Measurements from ENCODE around the gene DCUN1D3. TPM values are rescaled to one million over a fixed set of nuclear protein-coding genes. Genes with fewer than 3 reads are reported as not detected.
"Not testable (repeated sequence)": the region's sequence is repeated elsewhere in the genome, so short reads cannot be mapped to it uniquely, and the experiment has no call there.

DCUN1D3 gene, protein sequence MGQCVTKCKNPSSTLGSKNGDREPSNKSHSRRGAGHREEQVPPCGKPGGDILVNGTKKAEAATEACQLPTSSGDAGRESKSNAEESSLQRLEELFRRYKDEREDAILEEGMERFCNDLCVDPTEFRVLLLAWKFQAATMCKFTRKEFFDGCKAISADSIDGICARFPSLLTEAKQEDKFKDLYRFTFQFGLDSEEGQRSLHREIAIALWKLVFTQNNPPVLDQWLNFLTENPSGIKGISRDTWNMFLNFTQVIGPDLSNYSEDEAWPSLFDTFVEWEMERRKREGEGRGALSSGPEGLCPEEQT
- 5.3 and 5.7 TPM in 2 replicates for total RNA-seq (2014; rRNA removed; shearing (Covaris generic))

GRCh38 chr16:20900299-20901067 lies at the start of gene DCUN1D3, which contains the start of gene LYRM1:
Gene DCUN1D3 (minus strand): TSS chr16:20900358. CDS start chr16:20862538, 37,820 bp downstream.
Gene LYRM1 (plus strand): TSS chr16:20900771. CDS start chr16:20915556, 14,785 bp downstream.
- DNase-seq (ENCODE audit: low read depth) = peak; percentile 98

- DNase-seq (ENCODE audit: low read depth) = no peak
These were observed 49.5 kb upstream of the DCUN1D3 start for GRCh38 chr16:20949660-20950059.

GRCh38 chr16:20948444-20948843 lies 48.3 kb upstream of the DCUN1D3 start:
- no peak for DNase-seq (ENCODE audit: low read depth)

DNA sequence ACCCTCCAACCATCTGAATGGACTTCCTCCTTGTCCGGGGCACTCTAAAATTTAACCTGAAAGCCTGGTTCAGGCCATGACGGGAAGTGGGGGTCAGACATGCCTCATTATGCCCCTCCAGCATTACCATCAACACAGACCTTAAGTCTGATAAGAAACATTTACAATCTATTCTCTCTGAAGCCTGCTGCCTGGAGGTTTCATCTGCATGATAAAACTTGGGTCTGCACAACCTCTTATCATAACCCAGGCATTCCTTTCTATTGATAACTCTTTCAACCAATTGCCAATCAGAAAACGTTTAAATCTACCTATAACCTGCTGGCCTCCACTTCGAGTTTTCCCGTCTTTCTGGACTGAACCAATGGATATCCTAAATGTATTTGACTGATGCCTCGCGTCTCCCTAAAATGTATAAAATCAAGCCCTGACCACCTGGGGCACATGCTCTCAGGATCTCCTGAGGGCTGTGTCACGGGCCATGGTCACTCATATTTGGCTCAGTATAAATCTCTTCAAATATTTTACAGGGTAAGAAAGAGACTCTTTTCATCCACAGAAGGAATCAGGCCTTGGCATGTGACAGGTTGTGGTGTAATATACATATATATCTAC lies 46.0 kb upstream of the DCUN1D3 start:
- DNase-seq (ENCODE audit: low read depth) = no peak

- not testable (repeated sequence) for DNase-seq (ENCODE audit: low read depth)
These were observed 45.4 kb upstream of the DCUN1D3 start for GRCh38 chr16:20945575-20945875.

- peak; percentile 64 for DNase-seq (ENCODE audit: low read depth)
These were observed 44.9 kb upstream of the DCUN1D3 start for GRCh38 chr16:20944861-20945574.

DNA sequence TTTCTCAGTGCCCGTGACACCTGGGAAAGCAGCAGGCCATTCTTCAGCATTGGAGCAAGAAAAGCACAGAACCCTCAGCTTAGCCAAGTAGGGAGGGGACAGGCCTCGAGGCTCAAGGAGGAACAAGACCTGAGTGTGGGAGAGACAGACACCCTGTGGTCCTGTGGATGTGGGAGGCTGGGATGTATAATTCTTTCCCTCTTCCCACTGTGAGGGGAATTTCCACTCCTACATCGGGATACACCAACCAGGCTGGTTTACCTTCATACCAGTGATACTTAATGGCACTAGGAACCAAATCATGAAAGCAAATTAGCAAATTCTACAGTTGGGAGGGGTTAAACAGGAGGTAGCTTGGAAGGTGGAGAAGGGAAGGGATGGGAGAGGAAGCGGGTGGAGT lies 42.1 kb upstream of the DCUN1D3 start:
- DNase-seq (ENCODE audit: low read depth) = no peak

DNA sequence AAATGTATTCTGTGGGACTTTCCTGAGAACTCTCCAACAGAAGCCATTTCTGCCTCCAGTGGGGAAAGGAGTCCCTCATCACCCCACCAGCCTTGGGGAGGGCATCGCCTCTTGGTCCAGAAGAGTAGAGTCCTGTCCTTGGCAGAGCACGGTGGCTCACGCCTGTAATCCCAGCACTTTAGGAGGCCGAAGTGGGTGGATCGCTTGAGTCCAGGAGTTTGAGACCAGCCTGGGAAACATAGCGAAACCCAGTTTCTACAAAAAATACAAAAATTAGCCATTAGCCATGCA lies 41.4 kb upstream of the DCUN1D3 start:
- no peak for DNase-seq (ENCODE audit: low read depth)

DNA sequence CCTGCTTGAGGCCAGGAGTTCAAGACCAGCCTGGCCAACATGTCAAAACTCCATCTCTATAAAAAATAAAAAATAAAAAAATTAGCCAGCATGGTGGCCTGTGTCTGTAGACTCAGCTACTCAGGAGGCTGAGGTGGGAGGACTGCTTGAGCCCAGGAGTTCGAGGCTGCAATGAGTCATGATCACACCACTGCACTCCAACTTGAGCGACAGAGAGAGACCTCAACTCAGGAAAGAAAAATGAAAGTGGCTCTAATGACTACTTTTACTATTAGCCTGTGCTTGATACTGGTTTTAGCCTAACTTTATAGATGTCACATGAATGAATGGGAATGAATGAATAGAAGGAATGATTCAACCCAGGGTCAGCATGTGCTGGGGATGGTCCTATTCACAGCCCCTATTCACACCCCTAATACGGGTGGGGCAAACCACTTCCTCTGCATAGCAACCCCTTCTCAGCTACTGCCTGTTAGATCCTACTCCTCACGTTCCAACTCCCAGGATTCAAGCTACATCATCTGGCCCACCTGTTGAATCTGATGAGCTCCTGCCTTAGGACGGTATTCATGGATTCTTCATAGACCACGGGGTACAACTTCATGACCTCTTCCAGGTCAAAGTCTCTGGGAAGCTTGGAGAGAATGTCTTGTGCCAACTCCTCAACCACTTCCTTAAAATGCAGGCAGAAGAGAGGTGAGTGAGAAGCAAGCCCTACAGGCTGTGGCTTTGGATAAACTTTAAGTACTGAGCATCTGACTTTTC lies 40.9 kb upstream of the DCUN1D3 start:
- no peak for DNase-seq (ENCODE audit: low read depth)

DNA sequence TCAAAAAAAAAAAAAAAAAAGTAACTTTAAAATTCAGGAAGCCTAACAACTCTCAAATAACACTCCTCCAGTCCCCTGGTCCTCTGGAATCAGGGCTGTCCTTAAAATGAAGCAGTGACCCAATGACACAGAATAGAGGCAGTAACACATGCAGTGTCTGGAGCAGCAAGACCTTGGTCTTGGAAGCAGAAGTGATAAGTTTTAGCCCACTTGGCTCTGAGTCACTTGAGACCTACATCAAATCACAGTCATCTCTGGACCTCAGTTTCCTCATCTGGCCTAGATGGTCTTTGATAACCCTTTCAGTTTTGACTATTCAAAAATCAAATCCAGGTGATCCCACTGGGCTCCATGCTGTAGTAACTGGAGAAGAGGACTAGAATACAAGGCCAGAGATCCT lies 39.5 kb upstream of the DCUN1D3 start:
- DNase-seq (ENCODE audit: low read depth) = no peak

DNA sequence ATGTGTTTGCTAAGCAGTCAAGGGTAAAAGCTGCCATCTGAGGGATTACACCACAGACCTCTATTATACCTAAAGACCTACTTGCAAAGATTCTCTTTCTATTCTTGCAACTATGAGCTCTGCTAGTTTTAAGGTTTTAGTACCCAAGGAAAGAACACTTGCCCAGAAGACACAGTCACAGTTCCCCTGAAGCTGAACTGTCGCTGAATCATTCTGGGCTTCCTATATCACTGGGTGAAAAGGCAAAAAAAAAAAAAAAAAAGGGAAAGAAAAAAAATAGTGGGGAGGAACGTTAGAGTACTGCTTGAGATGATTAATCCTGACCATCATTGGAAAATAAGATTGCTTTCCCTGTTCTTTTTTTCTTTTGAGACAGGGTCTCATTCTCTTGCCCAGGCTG lies 38.3 kb upstream of the DCUN1D3 start:
- DNase-seq (ENCODE audit: low read depth) = peak; percentile 49

DNA sequence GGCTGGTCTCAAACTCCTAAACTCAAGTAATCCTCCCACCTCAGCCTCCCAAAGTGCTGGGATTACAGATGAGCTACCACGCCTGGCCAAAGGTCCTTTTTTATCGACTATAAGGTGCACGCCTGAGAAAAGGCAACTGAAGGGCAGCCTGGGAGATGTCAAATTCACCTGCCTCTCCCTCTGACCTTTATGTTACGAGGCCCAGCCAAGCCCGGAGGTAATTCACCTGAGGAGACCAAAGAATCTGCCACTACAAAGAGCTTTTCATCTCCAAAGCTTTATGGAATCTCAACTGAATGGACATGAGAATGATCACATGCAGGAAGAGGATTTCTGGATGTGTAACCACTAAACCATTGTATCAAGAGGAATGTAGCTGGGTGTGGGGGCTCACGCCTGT lies 37.6 kb upstream of the DCUN1D3 start:
- no peak for DNase-seq (ENCODE audit: low read depth)

DNA sequence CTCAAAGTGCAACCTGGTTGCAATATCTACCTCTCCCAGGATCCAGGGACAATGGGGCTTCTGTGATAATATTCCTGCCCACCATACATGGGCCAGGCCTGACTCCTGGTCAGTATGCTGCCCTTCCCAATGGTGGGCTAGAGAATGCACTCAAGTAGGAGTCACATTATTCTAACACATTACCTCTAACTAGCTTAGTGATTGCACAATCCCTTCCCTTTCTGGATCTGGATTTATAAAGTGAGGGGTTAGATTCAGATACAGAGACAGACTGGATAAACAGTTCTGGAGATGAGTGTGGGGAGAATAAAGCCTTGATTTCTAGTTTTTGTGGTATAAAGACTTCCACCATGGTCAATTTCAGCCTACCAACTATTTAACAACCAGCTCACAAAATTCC lies 33.4 kb upstream of the DCUN1D3 start:
- no peak for DNase-seq (ENCODE audit: low read depth)

DNA sequence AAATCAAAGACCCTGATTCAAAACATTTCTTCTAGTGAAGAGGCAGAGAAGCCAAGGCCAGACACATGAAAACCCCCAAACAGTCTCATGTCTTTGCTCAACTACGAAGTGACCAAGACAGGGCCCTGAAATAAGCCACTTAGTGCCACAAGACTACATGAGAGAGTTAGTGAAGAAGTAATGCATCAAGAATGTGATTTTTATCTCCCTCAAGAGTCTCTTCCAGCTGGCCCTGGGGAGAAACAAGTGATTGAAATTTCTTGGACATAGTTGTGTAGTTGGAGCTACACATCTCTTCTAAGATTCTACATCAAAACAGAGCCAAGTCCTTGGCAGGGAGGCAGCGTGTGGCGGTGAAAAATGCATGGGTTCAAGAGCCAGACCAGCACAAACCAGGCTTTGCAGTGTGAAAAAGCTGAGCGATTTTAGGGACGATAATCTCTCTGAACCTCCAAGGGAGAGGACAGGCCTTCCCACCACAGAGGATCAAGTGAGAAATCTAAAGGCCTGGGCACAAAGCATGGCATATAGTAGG lies 31.0 kb upstream of the DCUN1D3 start:
- no peak for DNase-seq (ENCODE audit: low read depth)

- DNase-seq (ENCODE audit: low read depth) = no peak
These were observed 30.2 kb upstream of the DCUN1D3 start for GRCh38 chr16:20930365-20930690.

DNA sequence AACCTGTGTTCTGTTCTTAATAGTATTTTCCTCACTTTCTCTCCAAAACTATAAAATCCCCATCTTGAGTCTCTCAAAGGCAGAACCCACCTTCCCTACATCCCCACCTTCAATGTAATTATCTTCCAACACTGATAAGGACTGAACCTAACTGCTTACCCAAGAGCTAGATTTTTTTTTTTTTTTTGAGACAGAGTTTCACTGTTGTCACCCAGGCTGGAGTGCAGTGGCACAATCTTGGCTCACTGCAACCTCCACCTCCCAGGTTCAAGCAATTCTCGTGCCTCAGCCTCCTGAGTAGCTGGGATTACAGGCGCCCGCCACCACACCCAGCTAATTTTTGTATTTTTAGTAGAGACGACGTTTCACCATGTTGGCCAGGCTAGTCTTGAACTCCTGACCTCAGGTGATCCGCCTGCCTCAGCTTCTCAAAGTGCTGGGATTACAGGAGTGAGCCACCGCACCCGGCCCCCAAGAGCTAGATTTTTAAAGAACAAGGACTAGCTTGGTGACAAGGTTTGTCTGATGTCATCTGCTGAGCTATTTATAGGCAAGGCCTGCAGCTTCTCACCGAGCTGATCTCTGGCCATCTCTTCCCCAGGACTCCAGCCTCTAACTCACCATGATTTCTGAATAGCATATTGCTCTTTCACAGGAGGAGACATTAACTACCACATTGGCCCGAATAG lies 29.7 kb upstream of the DCUN1D3 start:
- DNase-seq (ENCODE audit: low read depth) = not testable (repeated sequence)

GRCh38 chr16:20928774-20929411 lies 28.7 kb upstream of the DCUN1D3 start:
- no peak for DNase-seq (ENCODE audit: low read depth)

- no peak for DNase-seq (ENCODE audit: low read depth)
These were observed 25.6 kb upstream of the DCUN1D3 start for GRCh38 chr16:20925751-20926150.

- DNase-seq (ENCODE audit: low read depth) = no peak
These were observed 23.7 kb upstream of the DCUN1D3 start for GRCh38 chr16:20923876-20924275.

- DNase-seq (ENCODE audit: low read depth) = no peak
These were observed 20.6 kb upstream of the DCUN1D3 start for GRCh38 chr16:20920799-20921198.
